Measurements from ENCODE around the gene NPM3. TPM values are rescaled to one million over a fixed set of nuclear protein-coding genes. Genes with fewer than 3 reads are reported as not detected.

The NPM3 gene
- total RNA-seq, 1 donor from 2014 or later, result 34.0 TPM

DNA sequence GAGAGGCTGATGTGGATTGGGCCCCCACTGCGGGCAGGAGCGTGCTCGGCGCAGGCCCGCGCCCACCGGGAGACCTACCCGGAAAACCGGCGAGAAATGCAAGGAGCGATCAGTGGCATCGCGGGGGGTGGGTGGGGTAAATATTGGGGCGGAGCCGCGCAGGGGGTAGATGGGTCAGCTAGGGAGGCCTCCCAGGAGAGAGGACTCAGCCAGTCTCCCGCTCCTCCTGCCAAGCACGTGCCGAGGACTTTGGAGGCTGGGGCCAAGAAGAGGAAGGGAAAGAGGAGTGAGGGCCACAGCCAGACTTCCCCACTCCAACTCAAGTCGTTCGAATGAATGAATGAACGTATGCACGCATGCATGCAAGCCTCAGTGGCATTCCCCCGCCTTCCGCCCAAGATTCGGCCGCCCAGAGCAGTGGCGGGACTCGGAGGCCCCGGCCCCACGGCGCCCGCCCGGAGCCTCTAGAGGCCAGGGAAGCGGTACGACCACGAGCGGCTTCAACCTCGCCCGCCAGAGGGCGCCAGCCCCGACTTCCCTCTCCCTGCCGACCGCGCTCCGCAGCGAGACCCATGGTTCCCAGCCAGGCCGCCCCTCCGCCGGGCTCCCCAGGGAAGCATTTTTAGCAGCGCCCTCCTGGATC lies 3.6 kb downstream of the NPM3 start:
- Mint-ChIP-seq H3K27ac (ENCODE audit: unreplicated experiment) (no peak overlapping the region), H3K27me3 (ENCODE audit: low read depth) (peaks cover 24% of the 10 kb centered on the region), H3K9me3 (ENCODE audit: low read depth) (no peaks in the 10 kb centered on the region), H3K36me3 (ENCODE audit: low read depth) (peaks cover 11% of the 10 kb centered on the region), H3K4me3 (ENCODE audit: unreplicated experiment) (peak overlapping the region; percentile 56), H3K4me1 (ENCODE audit: low read depth) (peaks cover 47% of the 10 kb centered on the region)
- no peak for DNase-seq (ENCODE audit: low spot score)
- TF ChIP-seq CTCF (IDR thresholded peaks at IDR 0.05), result peak; percentile 90

DNA sequence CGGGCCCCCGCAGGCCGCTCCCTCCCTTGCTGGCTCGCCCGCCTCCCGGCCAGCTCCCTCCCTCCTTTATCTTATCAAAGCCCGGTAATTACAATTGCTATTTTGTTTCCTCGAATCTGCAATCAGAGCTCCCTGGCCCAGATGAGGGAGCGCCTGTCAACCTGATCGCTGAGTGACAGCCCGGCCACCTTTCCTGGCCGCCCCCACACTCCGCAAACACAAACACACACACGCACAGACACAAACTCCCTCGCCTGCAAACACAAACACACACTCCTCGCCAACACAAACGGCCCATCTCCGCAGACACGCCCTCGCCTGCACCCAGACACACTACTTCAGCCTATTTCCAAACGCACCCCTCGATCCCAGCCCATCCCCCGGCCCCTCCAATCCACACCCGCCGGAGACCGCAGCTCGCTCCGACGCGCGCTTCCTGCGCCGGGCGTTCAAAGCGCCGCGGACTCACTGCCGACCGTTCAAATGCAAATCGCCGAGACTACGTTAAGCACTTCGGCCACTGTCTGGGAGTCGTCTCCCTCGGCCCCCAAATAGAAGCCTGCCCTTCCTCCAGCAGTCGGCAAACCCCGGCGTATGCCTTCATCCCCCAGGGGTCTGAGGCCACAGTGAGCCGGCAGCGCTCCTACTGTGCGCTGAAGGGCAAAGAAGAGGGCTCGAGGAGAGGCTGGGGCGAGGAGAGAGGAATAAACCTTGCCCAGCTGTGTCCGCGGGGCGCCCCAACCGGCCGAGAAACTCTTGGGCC lies 4.3 kb downstream of the NPM3 start:
- Mint-ChIP-seq H3K4me3 (ENCODE audit: unreplicated experiment) (peak overlapping the region; percentile 56), H3K9me3 (ENCODE audit: low read depth) (no peaks in the 10 kb centered on the region), H3K27ac (ENCODE audit: unreplicated experiment) (no peak overlapping the region), H3K27me3 (ENCODE audit: low read depth) (peaks cover 31% of the 10 kb centered on the region), H3K4me1 (ENCODE audit: low read depth) (peaks cover 40% of the 10 kb centered on the region), H3K36me3 (ENCODE audit: low read depth) (peaks cover 11% of the 10 kb centered on the region)
- no peak for TF ChIP-seq CTCF (IDR thresholded peaks at IDR 0.05)
- no peak for DNase-seq (ENCODE audit: low spot score)

- no peak for DNase-seq (ENCODE audit: low spot score)
- H3K36me3 Mint-ChIP-seq (ENCODE audit: low read depth), result peaks cover 11% of the 10 kb centered on the region
- H3K4me1 Mint-ChIP-seq (ENCODE audit: low read depth), result peaks cover 34% of the 10 kb centered on the region
- no peaks in the 10 kb centered on the region for H3K9me3 Mint-ChIP-seq (ENCODE audit: low read depth)
- TF ChIP-seq CTCF (IDR thresholded peaks at IDR 0.05), result no peak
- no peak overlapping the region for H3K4me3 Mint-ChIP-seq (ENCODE audit: unreplicated experiment)
- peaks cover 38% of the 10 kb centered on the region for H3K27me3 Mint-ChIP-seq (ENCODE audit: low read depth)
- H3K27ac Mint-ChIP-seq (ENCODE audit: unreplicated experiment), result no peak overlapping the region
Observed at GRCh38 chr10:101778151-101778780, 5.0 kb downstream of the NPM3 start.

DNA sequence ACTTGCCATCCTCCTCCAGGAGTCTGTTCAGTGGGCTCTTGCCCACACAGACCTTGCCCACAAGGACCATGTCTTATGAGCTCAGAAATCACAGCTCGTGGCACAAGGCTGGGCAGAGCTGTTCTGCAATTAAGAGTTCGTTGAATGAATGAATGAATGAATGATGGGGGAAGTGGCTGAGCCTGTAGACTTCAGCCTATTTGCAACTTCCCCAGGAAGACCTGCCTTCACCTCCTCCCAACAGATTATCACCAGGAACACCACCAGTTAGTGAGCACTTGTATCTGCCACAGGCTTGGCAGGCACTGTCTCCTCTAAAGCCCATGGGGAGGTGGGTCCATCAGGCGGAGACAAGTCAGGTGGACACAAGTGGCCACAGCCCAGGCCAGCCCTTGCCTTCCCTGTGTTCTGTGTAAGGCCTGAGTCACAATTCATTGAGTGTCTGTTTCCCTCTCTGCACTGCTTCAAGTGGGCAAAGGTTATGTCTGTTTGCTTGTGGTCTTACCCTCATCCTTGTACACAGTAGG lies 5.6 kb downstream of the NPM3 start:
- H3K36me3 Mint-ChIP-seq (ENCODE audit: low read depth), result peaks cover 11% of the 10 kb centered on the region
- H3K9me3 Mint-ChIP-seq (ENCODE audit: low read depth), result no peaks in the 10 kb centered on the region
- no peak overlapping the region for H3K4me3 Mint-ChIP-seq (ENCODE audit: unreplicated experiment)
- DNase-seq (ENCODE audit: low spot score), result no peak
- H3K27me3 Mint-ChIP-seq (ENCODE audit: low read depth), result peaks cover 43% of the 10 kb centered on the region
- no peak overlapping the region for H3K27ac Mint-ChIP-seq (ENCODE audit: unreplicated experiment)
- H3K4me1 Mint-ChIP-seq (ENCODE audit: low read depth), result peaks cover 28% of the 10 kb centered on the region
- no peak for TF ChIP-seq CTCF (IDR thresholded peaks at IDR 0.05)

DNA sequence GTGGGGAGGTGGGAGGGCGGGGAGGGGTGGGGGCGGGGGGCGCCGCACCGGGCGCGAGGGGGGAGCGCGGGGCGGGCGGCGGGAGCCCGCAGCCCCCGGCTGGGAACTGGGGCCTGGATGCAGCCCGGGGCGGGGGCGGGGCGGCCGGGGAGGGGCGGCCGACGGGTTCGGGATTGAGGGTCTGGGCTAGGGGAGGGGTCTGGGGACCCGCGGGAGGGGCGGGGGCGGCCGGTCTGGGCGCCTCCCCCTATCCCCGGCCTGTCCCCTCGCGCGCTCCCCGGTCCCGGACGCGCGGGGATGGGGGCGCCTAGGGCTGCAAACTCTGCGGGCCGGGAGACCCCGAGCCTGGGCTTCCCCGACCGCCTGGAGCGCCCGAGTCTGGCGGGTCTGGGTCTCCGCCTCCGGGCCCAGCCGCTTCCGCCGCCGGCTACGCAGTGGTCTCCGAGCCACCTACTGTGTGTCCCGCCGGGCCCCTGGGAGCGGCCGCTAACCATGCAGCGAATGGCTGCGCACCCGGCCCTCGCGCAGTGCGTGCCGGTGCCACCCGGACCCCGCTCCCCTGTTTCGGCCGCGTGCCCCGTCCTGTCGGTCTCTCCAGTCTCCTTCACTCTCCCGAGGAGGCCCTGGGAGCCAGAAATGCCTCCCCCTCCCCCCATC lies 7.0 kb downstream of the NPM3 start:
- Mint-ChIP-seq H3K4me3 (ENCODE audit: unreplicated experiment) (peak overlapping the region; percentile 41), H3K27ac (ENCODE audit: unreplicated experiment) (no peak overlapping the region), H3K27me3 (ENCODE audit: low read depth) (peaks cover 53% of the 10 kb centered on the region), H3K9me3 (ENCODE audit: low read depth) (no peaks in the 10 kb centered on the region), H3K36me3 (ENCODE audit: low read depth) (peaks cover 12% of the 10 kb centered on the region), H3K4me1 (ENCODE audit: low read depth) (peaks cover 16% of the 10 kb centered on the region)
- DNase-seq (ENCODE audit: low spot score), result peak; percentile 75
- TF ChIP-seq CTCF (IDR thresholded peaks at IDR 0.05), result no peak

Measured in chondrocyte (in vitro differentiated cells).